Activated naive CD4-positive, alpha-beta T cell treated with anti-CD3 and anti-CD28 coated beads, Interleukin-2, amount 50 U/mL, for 24 hours (primary cell): Measurements from ENCODE around the gene MKI67.
"Not testable (repeated sequence)": the region's sequence is repeated elsewhere in the genome, so short reads cannot be mapped to it uniquely, and the experiment has no call there.

Experiments
- H3K27ac Mint-ChIP-seq: one replicate; pipeline ENCODE4 v1.8.0; 2021; ENCODE audit warnings: mild to moderate bottlenecking, mixed read lengths
- H3K27me3 Mint-ChIP-seq: one replicate; pipeline ENCODE4 v1.8.0; 2021; ENCODE audit warnings: mixed read lengths
- H3K36me3 Mint-ChIP-seq: one replicate; pipeline ENCODE4 v1.8.0; 2021; ENCODE audit warnings: mixed read lengths
- H3K4me1 Mint-ChIP-seq: one replicate; pipeline ENCODE4 v1.8.0; 2021; ENCODE audit warnings: mixed read lengths
- H3K4me3 Mint-ChIP-seq: one replicate; pipeline ENCODE4 v1.8.0; 2021; ENCODE audit warnings: mild to moderate bottlenecking, mixed read lengths
- H3K9me3 Mint-ChIP-seq: one replicate; pipeline ENCODE4 v1.8.0; 2021; ENCODE audit warnings: mixed read lengths

MKI67 gene

GRCh38 chr10:128102480-128103228 lies 23.6 kb downstream of the MKI67 start:
- Mint-ChIP-seq H3K4me3 (peak overlapping the region; percentile 45), H3K27ac (peak overlapping the region; percentile 79), H3K9me3 (no peaks in the 10 kb centered on the region), H3K27me3 (no peaks in the 10 kb centered on the region), H3K36me3 (no peaks in the 10 kb centered on the region), H3K4me1 (peaks cover 45% of the 10 kb centered on the region)

GRCh38 chr10:128101901-128102300 lies 24.3 kb downstream of the MKI67 start:
- no peaks in the 10 kb centered on the region for H3K36me3 Mint-ChIP-seq
- no peaks in the 10 kb centered on the region for H3K9me3 Mint-ChIP-seq
- peaks cover 46% of the 10 kb centered on the region for H3K4me1 Mint-ChIP-seq
- no peak overlapping the region for H3K27ac Mint-ChIP-seq
- no peaks in the 10 kb centered on the region for H3K27me3 Mint-ChIP-seq
- H3K4me3 Mint-ChIP-seq, result no peak overlapping the region

GRCh38 chr10:128099901-128100300 lies 26.3 kb downstream of the MKI67 start:
- H3K27ac Mint-ChIP-seq, result no peak overlapping the region
- no peak overlapping the region for H3K4me3 Mint-ChIP-seq
- H3K9me3 Mint-ChIP-seq, result no peaks in the 10 kb centered on the region
- H3K27me3 Mint-ChIP-seq, result no peaks in the 10 kb centered on the region
- H3K4me1 Mint-ChIP-seq, result peaks cover 61% of the 10 kb centered on the region
- no peaks in the 10 kb centered on the region for H3K36me3 Mint-ChIP-seq

- Mint-ChIP-seq H3K4me3 (no peak overlapping the region), H3K36me3 (no peaks in the 10 kb centered on the region), H3K9me3 (no peaks in the 10 kb centered on the region), H3K27me3 (no peaks in the 10 kb centered on the region), H3K27ac (no peak overlapping the region), H3K4me1 (peaks cover 49% of the 10 kb centered on the region)
Measured at GRCh38 chr10:128098631-128099030, 27.6 kb downstream of the MKI67 start.

GRCh38 chr10:128097783-128098182 lies 28.4 kb downstream of the MKI67 start:
- H3K4me3 Mint-ChIP-seq, result no peak overlapping the region

GRCh38 chr10:128096486-128097199 lies 29.6 kb downstream of the MKI67 start:
- Mint-ChIP-seq H3K9me3 (no peaks in the 10 kb centered on the region), H3K4me3 (no peak overlapping the region), H3K27me3 (no peaks in the 10 kb centered on the region), H3K4me1 (peaks cover 30% of the 10 kb centered on the region), H3K27ac (no peak overlapping the region), H3K36me3 (no peaks in the 10 kb centered on the region)

More at GRCh38 chr10:128097783-128098182, 28.4 kb downstream of the MKI67 start:
- no peak overlapping the region for H3K27ac Mint-ChIP-seq
- no peaks in the 10 kb centered on the region for H3K36me3 Mint-ChIP-seq
- no peaks in the 10 kb centered on the region for H3K9me3 Mint-ChIP-seq
- peaks cover 40% of the 10 kb centered on the region for H3K4me1 Mint-ChIP-seq
- no peaks in the 10 kb centered on the region for H3K27me3 Mint-ChIP-seq

GRCh38 chr10:128095753-128096469 lies 30.3 kb downstream of the MKI67 start:
- no peaks in the 10 kb centered on the region for H3K9me3 Mint-ChIP-seq
- H3K36me3 Mint-ChIP-seq, result no peaks in the 10 kb centered on the region
- no peak overlapping the region for H3K27ac Mint-ChIP-seq
- H3K27me3 Mint-ChIP-seq, result no peaks in the 10 kb centered on the region
- H3K4me1 Mint-ChIP-seq, result peaks cover 25% of the 10 kb centered on the region
- no peak overlapping the region for H3K4me3 Mint-ChIP-seq

- Mint-ChIP-seq H3K27me3 (no peaks in the 10 kb centered on the region), H3K27ac (no peak overlapping the region), H3K4me3 (no peak overlapping the region)
Measured at GRCh38 chr10:128095027-128095752, 31.0 kb downstream of the MKI67 start.

GRCh38 chr10:128094596-128094995 lies 31.6 kb downstream of the MKI67 start:
- not testable (repeated sequence) for H3K9me3 Mint-ChIP-seq, H3K36me3 Mint-ChIP-seq, H3K4me3 Mint-ChIP-seq, H3K27me3 Mint-ChIP-seq, H3K27ac Mint-ChIP-seq
- H3K4me1 Mint-ChIP-seq, result peaks cover 25% of the 10 kb centered on the region

More at GRCh38 chr10:128095027-128095752, 31.0 kb downstream of the MKI67 start:
- no peaks in the 10 kb centered on the region for H3K36me3 Mint-ChIP-seq
- H3K9me3 Mint-ChIP-seq, result no peaks in the 10 kb centered on the region
- peaks cover 25% of the 10 kb centered on the region for H3K4me1 Mint-ChIP-seq

GRCh38 chr10:128092454-128092853 lies 33.8 kb downstream of the MKI67 start:
- Mint-ChIP-seq H3K36me3 (no peaks in the 10 kb centered on the region), H3K27me3 (no peaks in the 10 kb centered on the region), H3K4me1 (peaks cover 20% of the 10 kb centered on the region), H3K9me3 (no peaks in the 10 kb centered on the region), H3K4me3 (no peak overlapping the region), H3K27ac (no peak overlapping the region)

- H3K27ac Mint-ChIP-seq, result no peak overlapping the region
- no peaks in the 10 kb centered on the region for H3K9me3 Mint-ChIP-seq
- no peaks in the 10 kb centered on the region for H3K36me3 Mint-ChIP-seq
- H3K4me1 Mint-ChIP-seq, result peaks cover 17% of the 10 kb centered on the region
- no peak overlapping the region for H3K4me3 Mint-ChIP-seq
- no peaks in the 10 kb centered on the region for H3K27me3 Mint-ChIP-seq
Measured at GRCh38 chr10:128091636-128092210, 34.5 kb downstream of the MKI67 start.

- Mint-ChIP-seq H3K27me3 (no peaks in the 10 kb centered on the region), H3K36me3 (peaks cover 1% of the 10 kb centered on the region), H3K27ac (no peak overlapping the region), H3K4me3 (no peak overlapping the region), H3K9me3 (no peaks in the 10 kb centered on the region), H3K4me1 (no peaks in the 10 kb centered on the region)
Measured at GRCh38 chr10:128087884-128088709, 38.1 kb downstream of the MKI67 start.

- H3K27ac Mint-ChIP-seq, result no peak overlapping the region
- H3K4me1 Mint-ChIP-seq, result no peaks in the 10 kb centered on the region
- no peaks in the 10 kb centered on the region for H3K9me3 Mint-ChIP-seq
- peaks cover 1% of the 10 kb centered on the region for H3K36me3 Mint-ChIP-seq
- no peaks in the 10 kb centered on the region for H3K27me3 Mint-ChIP-seq
- H3K4me3 Mint-ChIP-seq, result no peak overlapping the region
Measured at GRCh38 chr10:128087146-128087883, 38.9 kb downstream of the MKI67 start.
